ENCODE measurements around the gene IFI27L2.

- TF ChIP-seq, protein P1, sequence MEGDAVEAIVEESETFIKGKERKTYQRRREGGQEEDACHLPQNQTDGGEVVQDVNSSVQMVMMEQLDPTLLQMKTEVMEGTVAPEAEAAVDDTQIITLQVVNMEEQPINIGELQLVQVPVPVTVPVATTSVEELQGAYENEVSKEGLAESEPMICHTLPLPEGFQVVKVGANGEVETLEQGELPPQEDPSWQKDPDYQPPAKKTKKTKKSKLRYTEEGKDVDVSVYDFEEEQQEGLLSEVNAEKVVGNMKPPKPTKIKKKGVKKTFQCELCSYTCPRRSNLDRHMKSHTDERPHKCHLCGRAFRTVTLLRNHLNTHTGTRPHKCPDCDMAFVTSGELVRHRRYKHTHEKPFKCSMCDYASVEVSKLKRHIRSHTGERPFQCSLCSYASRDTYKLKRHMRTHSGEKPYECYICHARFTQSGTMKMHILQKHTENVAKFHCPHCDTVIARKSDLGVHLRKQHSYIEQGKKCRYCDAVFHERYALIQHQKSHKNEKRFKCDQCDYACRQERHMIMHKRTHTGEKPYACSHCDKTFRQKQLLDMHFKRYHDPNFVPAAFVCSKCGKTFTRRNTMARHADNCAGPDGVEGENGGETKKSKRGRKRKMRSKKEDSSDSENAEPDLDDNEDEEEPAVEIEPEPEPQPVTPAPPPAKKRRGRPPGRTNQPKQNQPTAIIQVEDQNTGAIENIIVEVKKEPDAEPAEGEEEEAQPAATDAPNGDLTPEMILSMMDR (IDR thresholded peaks at IDR 0.05; ENCODE audit: insufficient read depth, low read depth, low read length) = no peak
- no peak for TF ChIP-seq EZH2 (IDR thresholded peaks at IDR 0.05; ENCODE audit: insufficient read depth, low read length)
These were observed 39.9 kb downstream of the IFI27L2 start for GRCh38 chr14:94089479-94089878.
